OCI-LY1 (cell line): ENCODE results near the gene RANBP1.

Experiments used
- H2AFZ ChIP-seq: fragments of 200-600 bp; sonication (generic), shearing (Covaris generic); 2 replicates; pipeline ENCODE4 v1.6.0; 2014; ENCODE audit warnings: antibody characterized with exemption, mild to moderate bottlenecking, low read length
- H3F3A ChIP-seq: fragments of 200-600 bp; sonication (generic), shearing (Covaris generic); 2 replicates; pipeline ENCODE4 v1.6.0; 2014; ENCODE audit warnings: mild to moderate bottlenecking, antibody characterized with exemption, low read length, moderate library complexity; ENCODE audit not compliant: insufficient read depth
- H3K27ac ChIP-seq: fragments of 200-600 bp; sonication (generic); 2 replicates; pipeline ENCODE4 v1.5.1; 2014; ENCODE audit warnings: low read length, mixed run types, mild to moderate bottlenecking, low read depth; ENCODE audit not compliant: poor library complexity, severe bottlenecking
- H3K27me3 ChIP-seq: fragments of 200-600 bp; sonication (generic); 2 replicates; pipeline ENCODE4 v1.6.0; 2014; ENCODE audit warnings: antibody characterized with exemption, mild to moderate bottlenecking, low read length, moderate library complexity; ENCODE audit not compliant: insufficient read depth
- H3K36me3 ChIP-seq: fragments of 200-600 bp; sonication (generic); 2 replicates; pipeline ENCODE4 v1.6.1; 2014; ENCODE audit warnings: mild to moderate bottlenecking, antibody characterized with exemption, low read length, moderate library complexity, mixed read lengths; ENCODE audit not compliant: insufficient read depth
- H3K4me1 ChIP-seq: fragments of 200-600 bp; sonication (generic); 2 replicates; pipeline ENCODE4 v1.5.1; 2014; ENCODE audit warnings: mild to moderate bottlenecking, low read length, moderate library complexity; ENCODE audit not compliant: insufficient read depth, severe bottlenecking
- H3K4me2 ChIP-seq: fragments of 200-600 bp; sonication (generic), shearing (Covaris generic); 2 replicates; pipeline ENCODE4 v1.6.1; 2014; ENCODE audit warnings: low read length
- H3K4me3 ChIP-seq: fragments of 200-600 bp; sonication (generic); 2 replicates; pipeline ENCODE4 v1.5.1; 2014; ENCODE audit warnings: low read length, low read depth, mild to moderate bottlenecking, mixed read lengths; ENCODE audit not compliant: poor library complexity, severe bottlenecking
- H3K79me2 ChIP-seq: fragments of 200-600 bp; shearing (Covaris generic); 2 replicates; pipeline ENCODE4 v1.6.1; 2016; ENCODE audit warnings: mixed run types, low read length, mixed read lengths; ENCODE audit not compliant: insufficient read depth
- H3K9ac ChIP-seq: fragments of 200-600 bp; sonication (generic), shearing (Covaris generic); 2 replicates; pipeline ENCODE4 v1.6.1; 2014; ENCODE audit warnings: mild to moderate bottlenecking, low read length, mixed read lengths
- H3K9me2 ChIP-seq: fragments of 200-600 bp; sonication (generic), shearing (Covaris generic); 2 replicates; pipeline ENCODE4 v1.6.1; 2014; ENCODE audit warnings: low read depth, mild to moderate bottlenecking, low read length, mixed read lengths
- H3K9me3 ChIP-seq: fragments of 200-600 bp; shearing (Covaris generic); 2 replicates; pipeline ENCODE4 v1.6.1; 2014; ENCODE audit warnings: low read length, mixed read lengths
- H4K20me1 ChIP-seq: fragments of 200-600 bp; sonication (generic), shearing (Covaris generic); 2 replicates; pipeline ENCODE4 v1.6.0; 2016; ENCODE audit warnings: mild to moderate bottlenecking, low read length; ENCODE audit not compliant: insufficient read depth
- EZH2 ChIP-seq: fragments of 200-600 bp; sonication (generic), shearing (Covaris generic); IDR thresholded peaks from 2 replicates; pipeline ENCODE4 v1.8.0; 2017; ENCODE audit warnings: borderline replicate concordance, mixed run types, mild to moderate bottlenecking, antibody characterized with exemption, low read length, moderate library complexity, mixed read lengths
- TF ChIP-seq, protein P1 (sequence below): fragments of 200-600 bp; sonication (generic), shearing (Covaris generic); IDR thresholded peaks from 2 replicates; pipeline ENCODE4 v1.5.1; 2017; ENCODE audit warnings: mild to moderate bottlenecking, antibody characterized with exemption, low read length, moderate library complexity, mixed read lengths

The RANBP1 gene

DNA sequence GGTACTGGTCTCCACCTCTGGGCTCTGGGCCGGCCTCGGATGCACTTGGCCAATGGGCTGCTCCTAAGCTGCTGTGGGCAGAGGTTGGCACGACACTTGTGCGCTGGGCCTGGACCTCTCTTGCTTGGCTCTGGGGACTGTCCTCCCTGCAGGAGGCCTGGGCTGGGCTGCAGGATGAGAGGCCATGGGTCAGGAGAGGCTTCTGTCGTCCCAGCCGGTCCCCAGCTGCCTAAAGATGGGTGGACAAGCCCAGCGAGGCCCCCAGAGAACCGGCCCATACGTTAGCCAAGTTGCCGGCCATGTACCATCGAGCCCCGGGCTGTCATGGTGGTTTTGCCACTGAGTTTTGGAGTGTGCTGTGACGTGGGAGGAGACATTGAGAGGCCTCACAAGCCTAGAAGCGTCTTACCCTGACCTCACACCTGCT, 36.6 kb downstream of the RANBP1 start:
- Histone ChIP-seq H2AFZ (no peak overlapping the region), H4K20me1 (no peaks in the 10 kb centered on the region), H3K9me2 (no peaks in the 10 kb centered on the region), H3K36me3 (no peaks in the 10 kb centered on the region), H3K9ac (no peak overlapping the region), H3K79me2 (no peaks in the 10 kb centered on the region), H3F3A (no peaks in the 10 kb centered on the region), H3K27ac (no peak overlapping the region), H3K4me2 (no peak overlapping the region), H3K27me3 (no peaks in the 10 kb centered on the region), H3K4me3 (no peak overlapping the region), H3K9me3 (no peaks in the 10 kb centered on the region), H3K4me1 (no peaks in the 10 kb centered on the region)
- TF ChIP-seq, protein P1, sequence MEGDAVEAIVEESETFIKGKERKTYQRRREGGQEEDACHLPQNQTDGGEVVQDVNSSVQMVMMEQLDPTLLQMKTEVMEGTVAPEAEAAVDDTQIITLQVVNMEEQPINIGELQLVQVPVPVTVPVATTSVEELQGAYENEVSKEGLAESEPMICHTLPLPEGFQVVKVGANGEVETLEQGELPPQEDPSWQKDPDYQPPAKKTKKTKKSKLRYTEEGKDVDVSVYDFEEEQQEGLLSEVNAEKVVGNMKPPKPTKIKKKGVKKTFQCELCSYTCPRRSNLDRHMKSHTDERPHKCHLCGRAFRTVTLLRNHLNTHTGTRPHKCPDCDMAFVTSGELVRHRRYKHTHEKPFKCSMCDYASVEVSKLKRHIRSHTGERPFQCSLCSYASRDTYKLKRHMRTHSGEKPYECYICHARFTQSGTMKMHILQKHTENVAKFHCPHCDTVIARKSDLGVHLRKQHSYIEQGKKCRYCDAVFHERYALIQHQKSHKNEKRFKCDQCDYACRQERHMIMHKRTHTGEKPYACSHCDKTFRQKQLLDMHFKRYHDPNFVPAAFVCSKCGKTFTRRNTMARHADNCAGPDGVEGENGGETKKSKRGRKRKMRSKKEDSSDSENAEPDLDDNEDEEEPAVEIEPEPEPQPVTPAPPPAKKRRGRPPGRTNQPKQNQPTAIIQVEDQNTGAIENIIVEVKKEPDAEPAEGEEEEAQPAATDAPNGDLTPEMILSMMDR = no peak
- TF ChIP-seq EZH2 = no peak

DNA sequence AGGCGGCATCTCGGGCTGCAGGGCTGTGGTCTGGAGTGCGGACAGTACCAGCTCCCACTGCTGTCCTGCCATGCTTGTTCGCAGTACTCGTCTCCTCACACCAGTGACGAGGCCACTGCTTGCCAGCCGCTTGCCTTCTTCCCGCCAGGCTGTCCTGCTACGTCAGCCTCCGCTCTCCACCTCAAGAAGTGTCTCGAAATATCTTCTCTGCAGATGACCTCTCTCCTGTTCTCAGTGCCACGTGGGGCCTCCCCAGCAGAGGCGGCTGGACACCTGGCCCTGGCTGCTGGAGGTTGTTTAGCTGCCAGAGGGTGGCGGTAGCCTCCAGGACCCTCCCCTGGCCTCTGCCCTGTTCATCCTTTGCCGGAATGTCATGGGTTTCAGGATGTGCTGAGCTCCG, 38.0 kb downstream of the RANBP1 start:
- Histone ChIP-seq H4K20me1 (no peaks in the 10 kb centered on the region), H3K9me2 (no peaks in the 10 kb centered on the region), H3K36me3 (no peaks in the 10 kb centered on the region), H3K79me2 (no peaks in the 10 kb centered on the region), H3K27ac (no peak overlapping the region), H3K4me1 (no peaks in the 10 kb centered on the region), H3K9me3 (no peaks in the 10 kb centered on the region), H2AFZ (no peak overlapping the region), H3K27me3 (no peaks in the 10 kb centered on the region), H3F3A (no peaks in the 10 kb centered on the region), H3K4me2 (no peak overlapping the region), H3K4me3 (no peak overlapping the region), H3K9ac (no peak overlapping the region)
- TF ChIP-seq EZH2 = no peak
- TF ChIP-seq, protein P1 = no peak

DNA sequence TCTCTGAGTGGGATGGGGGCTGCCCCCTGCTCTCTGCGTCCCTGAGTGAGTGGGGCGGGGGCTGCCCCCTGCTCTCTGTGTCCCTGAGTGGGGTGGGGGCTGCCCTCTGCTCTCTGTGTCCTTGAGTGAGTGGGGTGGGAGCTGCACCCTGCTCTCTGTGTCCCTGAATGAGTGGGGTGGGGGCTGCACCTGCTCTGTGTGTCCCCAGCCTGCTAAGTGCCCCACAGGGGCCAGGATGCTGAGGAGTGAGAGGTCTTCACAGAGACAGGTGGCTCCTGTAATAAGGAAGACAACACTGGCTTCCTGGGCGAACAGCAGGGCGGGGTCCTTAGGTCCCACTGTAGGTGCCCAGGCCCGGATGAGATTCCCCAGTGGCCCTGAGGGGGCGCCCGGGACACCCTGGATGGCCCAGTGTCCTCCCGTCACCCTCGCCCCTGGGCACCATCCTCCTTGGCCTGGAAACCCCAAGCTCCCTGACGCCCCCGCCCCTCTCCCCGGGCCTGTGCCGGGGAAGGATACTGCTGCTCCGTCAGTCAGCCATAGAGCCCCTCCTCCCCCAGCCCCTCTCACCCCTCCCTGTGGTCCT, 38.8 kb downstream of the RANBP1 start:
- H3K4me2 ChIP-seq = no peak overlapping the region
- H3K9ac ChIP-seq = no peak overlapping the region

More for the DNA sequence above, 38.8 kb downstream of the RANBP1 start:
- no peak overlapping the region for H3K4me3 ChIP-seq
- H2AFZ ChIP-seq = no peak overlapping the region
- H3K79me2 ChIP-seq = no peaks in the 10 kb centered on the region
- no peaks in the 10 kb centered on the region for H3K4me1 ChIP-seq
- no peak overlapping the region for H3K27ac ChIP-seq
- H4K20me1 ChIP-seq = no peaks in the 10 kb centered on the region
- H3F3A ChIP-seq = no peaks in the 10 kb centered on the region
- H3K9me3 ChIP-seq = no peaks in the 10 kb centered on the region
- no peaks in the 10 kb centered on the region for H3K27me3 ChIP-seq
- TF ChIP-seq, protein P1 = no peak
- no peak for TF ChIP-seq EZH2
- no peaks in the 10 kb centered on the region for H3K36me3 ChIP-seq
- H3K9me2 ChIP-seq = no peaks in the 10 kb centered on the region
